GM10847 (cell line): ENCODE measurements around the gene CALR3.

Experiments used
- POLR2A ChIP-seq: IDR thresholded peaks from 2 replicates; pipeline ENCODE4 v1.6.1; 2011; ENCODE audit not compliant: insufficient read length; ENCODE audit errors: extremely low read depth

CALR3 gene

DNA sequence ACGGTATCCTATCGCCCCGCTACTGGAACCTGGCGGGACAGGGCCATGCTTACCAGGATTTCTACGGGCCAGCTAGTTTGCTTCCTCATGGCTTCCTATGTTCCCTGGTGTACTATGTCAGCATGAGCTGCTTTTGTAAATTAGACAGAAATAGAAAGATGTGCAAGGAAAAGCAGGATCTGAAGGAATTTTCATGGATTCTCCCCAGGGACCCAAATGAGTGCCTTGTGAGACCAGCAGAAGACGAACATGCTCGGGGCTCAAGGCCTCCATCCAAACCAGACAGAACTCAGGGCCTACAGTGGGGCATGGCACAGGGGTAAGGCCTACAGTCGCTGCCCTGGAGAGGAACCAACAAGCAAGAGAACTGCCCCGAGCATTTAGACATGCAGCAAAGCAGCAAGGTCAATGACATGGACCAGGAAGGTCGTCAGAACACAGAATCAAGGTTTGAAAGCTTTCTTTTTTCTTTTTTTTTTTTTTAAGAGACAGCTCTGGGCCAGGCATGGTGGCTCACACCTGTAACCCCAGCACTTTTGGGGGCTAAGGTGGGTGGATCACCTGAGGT is 41.5 kb downstream of the CALR3 start:
- no peak for TF ChIP-seq POLR2A

DNA sequence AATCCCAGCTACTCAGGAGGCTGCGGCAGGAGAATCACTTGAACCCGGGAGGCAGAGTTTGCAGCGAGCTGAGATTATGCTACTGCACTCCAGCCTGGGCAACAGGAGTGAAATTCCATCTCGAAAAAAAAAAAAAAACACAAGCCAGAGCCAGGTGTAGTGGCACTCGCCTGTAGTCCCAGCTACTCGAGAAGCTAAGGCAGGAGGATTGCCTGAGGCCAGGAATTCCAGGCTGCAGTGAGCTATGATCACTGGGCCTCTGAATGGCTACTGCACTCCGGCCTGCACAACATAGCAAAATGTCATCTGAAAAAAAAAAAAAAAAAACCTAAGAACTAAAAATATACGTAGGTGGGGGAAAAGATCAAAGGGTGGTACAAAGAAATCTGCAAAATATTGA is 43.6 kb downstream of the CALR3 start:
- no peak for TF ChIP-seq POLR2A

DNA sequence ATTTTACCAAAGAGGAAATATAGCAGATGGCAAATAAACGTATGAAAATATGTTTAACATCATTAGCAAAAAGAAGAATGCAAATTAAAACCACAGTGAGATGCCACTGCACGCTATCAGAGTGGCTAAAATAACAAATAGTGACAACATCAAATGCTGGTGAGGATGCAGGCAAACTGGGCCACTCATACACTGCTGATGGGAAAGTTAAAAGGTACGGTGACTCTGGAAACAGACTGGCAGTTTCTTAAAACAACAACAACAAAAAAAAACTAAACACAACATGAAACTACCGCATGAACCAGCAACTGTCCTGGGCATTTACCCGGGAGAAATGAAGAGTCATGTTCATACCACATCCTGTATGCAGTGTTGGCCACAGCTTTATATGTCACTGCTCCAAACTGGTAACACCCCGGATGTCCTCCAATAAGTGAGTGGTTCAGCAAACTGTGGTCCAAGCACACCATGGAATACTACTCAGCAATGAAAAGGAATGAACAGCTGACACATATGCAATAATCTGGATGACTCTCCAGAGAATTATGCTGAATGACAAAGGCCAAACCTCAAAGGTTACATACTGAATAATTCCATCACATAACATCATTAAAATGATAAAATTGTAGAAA is 46.5 kb downstream of the CALR3 start:
- TF ChIP-seq POLR2A, result no peak

DNA sequence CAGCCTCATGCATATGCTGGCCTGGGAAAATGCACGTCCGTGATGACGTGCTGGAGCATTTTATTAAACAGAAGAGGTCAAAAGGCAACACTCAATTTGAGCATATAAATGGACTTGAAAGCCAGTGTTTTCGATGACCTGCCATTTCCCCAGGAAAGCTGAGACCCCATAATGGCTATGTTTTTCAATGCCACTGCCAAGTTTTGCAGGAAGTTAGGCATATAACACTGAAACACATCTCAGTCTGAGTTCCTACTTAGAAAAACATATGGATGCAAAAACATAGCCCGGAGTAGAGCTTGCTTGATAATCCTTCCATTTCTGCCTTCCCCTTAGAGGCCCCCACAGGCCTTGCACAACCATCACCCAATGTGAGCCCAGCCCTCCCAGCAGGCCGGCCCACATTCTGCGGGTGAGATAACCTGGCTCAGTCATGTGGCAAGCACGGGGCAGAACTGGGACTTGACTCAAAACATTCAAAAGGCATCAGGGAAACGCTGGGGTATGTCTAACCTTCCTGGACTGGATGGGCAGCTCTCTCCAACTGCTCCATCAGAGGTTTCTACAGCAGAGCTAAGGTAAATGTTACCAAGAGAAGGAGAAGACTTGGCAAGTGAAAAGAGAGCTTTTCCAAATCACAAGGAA is 49.1 kb downstream of the CALR3 start:
- TF ChIP-seq POLR2A, result no peak

DNA sequence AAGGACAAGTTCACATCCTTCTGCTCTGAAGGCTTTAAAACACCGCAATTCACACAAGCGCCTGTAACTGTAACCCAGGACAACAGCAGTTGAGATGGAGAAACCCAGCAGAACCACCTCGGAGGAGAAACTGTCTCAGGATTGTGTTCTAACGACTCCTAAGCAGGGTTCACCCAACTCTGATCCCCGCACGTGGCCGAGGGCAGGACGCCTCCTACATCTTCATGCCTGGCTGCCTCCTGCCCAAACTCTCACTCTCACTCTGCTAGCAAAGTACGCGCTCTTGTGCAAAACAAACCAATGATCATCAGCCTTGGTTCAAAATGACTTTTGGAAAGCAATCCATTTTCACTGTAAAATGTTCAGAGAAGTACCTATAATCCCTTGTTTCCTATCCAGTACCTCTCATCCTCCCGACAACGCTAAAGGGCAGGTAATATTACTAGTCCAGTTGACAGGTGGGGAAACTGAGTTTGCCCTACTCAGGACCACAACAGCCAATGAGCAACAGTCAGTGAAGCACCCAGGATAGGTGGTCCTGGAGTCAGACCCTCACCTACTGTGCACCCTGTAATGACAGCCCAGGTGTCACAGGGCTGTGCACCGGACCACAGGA is 49.8 kb downstream of the CALR3 start:
- no peak for TF ChIP-seq POLR2A

DNA sequence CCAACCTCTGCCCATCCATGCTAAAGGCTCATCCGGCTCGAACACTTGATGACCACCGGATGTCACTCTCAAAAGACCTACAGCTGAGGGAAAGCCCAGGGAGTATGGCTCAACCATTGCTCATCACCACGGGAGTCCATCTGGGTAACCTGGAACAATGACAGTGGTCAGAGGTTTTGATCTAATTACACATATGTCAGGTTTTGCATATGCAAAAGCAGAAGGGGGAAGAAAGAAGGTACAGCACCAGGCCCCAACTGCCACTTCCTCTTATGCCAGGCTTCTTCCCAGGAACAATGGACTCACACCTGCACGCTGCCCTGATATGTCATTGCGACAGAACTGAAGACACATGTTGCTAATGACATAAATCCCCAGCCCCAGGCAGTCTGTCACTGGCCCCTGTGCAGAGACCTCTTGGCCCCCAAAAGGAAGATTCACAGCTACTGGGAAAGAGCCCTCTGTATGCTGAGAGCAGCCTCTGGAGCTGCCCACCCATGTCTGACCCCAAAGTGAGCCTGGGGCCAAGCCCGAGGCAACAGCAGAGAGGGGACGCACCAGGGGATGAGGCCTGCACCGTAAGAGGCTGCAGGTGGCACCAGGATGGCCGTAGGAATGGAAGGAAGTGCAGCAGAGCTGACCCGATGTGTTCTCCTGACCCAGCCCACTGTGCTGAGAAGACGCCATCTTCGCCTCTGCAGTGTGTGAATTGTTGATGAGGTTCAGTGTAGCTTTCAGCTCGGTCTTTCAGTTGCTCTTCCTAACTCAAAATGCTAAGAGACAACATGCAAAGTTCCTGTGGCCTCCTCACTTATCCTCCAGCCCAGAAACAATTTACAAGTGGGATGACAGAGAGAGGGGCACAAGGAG is 50.5 kb downstream of the CALR3 start:
- TF ChIP-seq POLR2A, result peak; percentile 52

DNA sequence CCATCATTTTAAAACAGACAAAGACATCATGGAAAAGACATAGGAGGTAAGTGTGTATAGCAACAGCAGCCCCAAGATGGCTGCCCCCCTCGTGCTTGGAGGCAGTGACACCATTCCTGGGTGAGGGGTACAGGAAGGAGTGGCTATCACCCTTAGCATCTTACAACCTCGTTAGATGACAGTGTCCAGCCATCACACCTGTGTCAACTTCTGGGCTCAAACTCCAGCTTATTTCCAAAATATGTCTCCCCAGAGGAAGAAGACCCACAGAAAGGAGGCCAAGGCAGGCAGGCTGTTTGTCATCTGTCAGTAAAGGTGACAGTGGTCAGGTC is 51.7 kb downstream of the CALR3 start:
- TF ChIP-seq POLR2A, result no peak

DNA sequence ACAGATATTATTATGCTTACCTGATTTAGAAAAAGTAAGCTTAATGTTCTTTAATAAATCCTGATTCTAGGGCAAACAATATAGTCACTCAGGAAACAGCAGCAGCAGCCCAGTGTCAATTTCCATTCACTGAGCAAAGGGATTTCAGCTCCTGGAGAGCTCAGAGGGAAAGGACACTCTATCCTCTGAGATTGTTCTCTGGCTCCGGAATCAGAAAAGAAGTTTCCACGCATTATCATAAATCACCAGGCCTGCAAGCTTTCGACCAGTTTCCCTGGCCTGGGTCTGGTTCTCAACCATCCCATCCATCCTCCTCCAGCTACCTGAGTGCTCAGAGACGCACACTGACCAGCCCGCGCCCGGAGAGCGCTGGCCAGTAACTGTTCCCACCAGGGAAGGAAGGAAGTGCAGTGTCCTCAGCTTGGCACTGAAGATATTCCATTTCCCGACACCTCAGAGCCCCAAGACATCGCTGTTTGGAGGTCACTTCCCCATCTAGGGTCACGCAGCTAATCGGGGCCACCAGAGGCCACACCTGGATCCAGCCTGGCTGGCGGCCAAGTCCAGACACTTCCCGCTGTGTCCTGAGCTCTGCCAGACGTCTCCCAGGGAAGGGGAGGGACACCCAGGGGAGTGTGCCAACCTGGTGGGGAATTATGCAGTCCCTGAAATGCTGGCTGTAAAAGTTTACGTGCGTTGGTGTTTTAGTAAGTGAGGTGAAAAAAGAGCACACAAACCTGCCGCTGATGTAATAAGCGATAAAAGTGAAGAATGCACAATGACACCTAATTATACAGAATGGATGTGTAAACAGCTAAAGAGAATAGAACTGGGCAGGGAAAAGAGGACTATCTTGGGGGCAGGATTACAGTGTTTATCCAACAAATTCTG is 53.3 kb downstream of the CALR3 start:
- TF ChIP-seq POLR2A, result no peak

DNA sequence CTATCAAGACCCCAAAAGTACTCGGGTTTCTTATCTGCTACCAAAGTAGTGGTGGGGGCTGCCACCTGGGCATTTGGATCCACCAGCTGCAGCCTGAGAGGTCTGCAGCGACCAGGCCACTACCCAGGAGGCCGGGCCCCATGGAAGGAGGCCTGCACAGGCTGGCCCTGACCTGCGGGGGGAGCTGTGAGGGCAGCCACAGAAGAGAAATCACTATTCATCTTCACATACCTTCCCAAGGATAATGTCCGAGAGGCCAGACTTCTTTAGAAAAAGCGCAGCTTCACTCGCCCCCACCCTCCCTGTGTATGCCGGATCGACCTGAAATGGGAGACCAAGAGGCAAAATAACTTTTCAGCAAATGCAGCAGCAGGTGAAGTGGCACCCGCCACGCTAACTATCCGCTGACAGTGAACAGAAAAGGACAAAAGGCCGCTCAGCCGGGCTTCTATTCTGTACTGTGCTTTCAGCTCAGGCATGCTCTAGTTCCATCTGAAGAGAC is 54.3 kb downstream of the CALR3 start:
- no peak for TF ChIP-seq POLR2A

DNA sequence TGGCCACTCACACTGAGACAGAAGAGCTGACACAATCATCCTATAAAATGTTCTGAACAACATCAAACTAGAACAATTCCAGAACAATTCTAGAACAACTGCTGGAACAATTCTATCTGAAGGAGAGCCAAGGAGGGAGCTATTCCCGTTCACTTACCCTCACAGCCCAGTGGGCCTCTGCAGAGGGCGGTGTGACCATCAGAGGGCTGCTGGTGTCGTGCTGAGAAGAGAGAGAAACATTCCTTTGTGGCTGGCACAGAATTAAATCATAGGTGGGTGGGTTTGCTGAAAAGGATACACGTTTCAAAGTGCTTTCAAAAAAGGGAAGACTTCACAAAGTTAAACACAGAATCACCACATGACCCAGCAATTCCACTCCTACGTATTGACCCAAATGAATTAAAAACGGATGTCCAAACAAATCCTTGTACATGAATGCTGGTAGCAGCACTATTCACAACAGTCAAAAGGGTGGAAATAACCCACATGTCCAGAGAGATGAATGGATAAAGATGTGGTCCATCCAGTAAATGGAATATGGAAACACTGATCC is 59.1 kb downstream of the CALR3 start:
- TF ChIP-seq POLR2A, result no peak

DNA sequence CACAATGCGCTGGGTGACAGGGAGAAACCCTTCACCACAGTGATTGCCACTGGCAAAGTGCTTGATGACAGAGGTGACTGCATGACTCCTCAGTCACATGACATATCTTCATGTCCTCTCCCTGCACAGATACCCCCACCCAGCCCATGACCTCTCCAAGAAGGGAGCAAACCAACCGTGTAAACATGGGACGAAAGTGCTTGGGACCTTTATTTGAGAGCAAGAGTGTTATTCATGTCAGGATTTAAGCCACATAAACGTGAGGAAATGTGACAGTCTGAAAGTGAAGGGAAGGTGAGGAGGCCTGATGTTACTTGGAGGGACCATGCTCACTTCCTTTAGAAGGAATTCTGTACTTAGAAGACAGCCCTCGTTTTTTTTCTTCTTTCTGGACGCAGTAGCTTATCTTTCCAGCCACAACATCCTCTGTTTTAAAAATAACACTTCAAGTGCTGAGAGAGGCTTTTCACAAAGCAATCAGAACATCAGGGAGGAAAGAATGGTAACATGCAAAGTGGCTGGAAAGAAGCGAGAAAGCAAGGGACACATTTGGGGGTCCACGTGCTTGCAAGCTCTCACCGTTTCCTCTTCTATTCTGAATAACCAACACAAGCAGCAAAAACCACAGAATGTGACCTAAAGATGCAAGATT is 59.8 kb downstream of the CALR3 start:
- no peak for TF ChIP-seq POLR2A

DNA sequence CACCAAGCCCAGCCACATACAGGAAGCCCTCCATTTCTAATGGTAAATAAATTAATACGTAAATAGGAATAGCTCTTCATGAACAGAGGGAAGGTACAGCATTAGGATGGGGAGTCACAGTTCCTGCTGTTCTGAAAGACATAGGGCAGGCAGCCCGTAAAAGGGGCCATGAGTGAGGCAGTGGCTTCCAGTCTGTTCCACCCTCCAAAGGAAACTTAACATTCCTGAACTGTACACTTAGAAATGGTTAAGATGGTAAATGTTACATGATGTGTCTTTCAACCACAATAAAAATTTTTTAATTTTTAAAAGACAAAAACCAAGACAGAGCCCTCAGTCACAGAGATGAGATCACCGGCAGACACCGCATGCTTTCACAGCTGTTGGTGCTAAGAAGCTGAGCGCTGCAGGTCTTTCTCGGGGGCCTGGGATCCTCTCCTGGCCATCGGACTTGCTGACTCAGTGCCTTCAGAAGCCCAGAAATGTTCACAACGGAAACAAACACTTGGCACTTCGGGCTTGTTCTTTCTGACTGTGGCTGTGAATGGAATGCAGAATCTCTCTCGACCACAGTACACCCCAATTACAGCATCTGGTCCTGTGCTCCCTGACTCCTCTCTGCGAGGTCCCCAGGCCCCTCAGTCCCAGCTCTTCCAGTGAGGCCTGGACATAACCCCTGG is 60.6 kb downstream of the CALR3 start:
- TF ChIP-seq POLR2A, result no peak

DNA sequence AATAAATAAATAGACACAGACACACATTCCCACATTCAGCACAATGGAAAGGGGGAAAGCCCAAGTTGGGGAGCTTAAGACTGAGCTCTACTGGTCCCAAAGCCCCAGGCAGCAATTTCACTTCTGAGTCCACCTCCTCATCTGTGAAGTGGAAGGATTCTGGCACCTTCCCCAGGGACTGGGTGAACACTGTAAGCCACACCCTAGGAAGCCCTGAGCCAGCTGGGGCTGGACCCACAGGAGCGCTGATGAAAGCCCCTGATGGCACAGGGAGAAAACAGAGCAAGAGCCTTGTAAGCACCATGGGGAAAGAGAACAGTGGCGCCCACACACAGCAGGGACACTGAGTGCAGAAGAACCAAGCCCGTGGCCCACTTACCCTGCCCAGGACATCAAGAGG is 62.0 kb downstream of the CALR3 start:
- no peak for TF ChIP-seq POLR2A
